Stimulated activated CD8-positive, alpha-beta memory T cell treated with anti-CD3 and anti-CD28 coated beads, Interleukin-4, amount 100 ng/mL, for 48 hours (primary cell): ENCODE data around the gene PPP1R36.

Source experiments
- DNase-seq: peaks from one replicate; pipeline ENCODE4 v3.0.0-alpha.2; 2020

The PPP1R36 gene

GRCh38 chr14:64572386-64573104, 22.8 kb downstream of the PPP1R36 start:
- no peak for DNase-seq

- no peak for DNase-seq
Observed at GRCh38 chr14:64573109-64573508, 23.3 kb downstream of the PPP1R36 start.

GRCh38 chr14:64574371-64575107, 24.8 kb downstream of the PPP1R36 start:
- no peak for DNase-seq

GRCh38 chr14:64577211-64577610, 27.4 kb downstream of the PPP1R36 start:
- no peak for DNase-seq

GRCh38 chr14:64580467-64580866, 30.7 kb downstream of the PPP1R36 start:
- DNase-seq = no peak

GRCh38 chr14:64581363-64581762, 31.6 kb downstream of the PPP1R36 start:
- DNase-seq = no peak

GRCh38 chr14:64581817-64582216, 32.1 kb downstream of the PPP1R36 start:
- no peak for DNase-seq

- no peak for DNase-seq
Observed at GRCh38 chr14:64584190-64584589, 34.4 kb downstream of the PPP1R36 start.

GRCh38 chr14:64591809-64592208, 42.0 kb downstream of the PPP1R36 start:
- no peak for DNase-seq

- no peak for DNase-seq
Observed at GRCh38 chr14:64594438-64594837, 44.7 kb downstream of the PPP1R36 start.

GRCh38 chr14:64598404-64598803, 48.6 kb downstream of the PPP1R36 start:
- no peak for DNase-seq

- DNase-seq = no peak
Observed at GRCh38 chr14:64601571-64601970, 51.8 kb downstream of the PPP1R36 start.

- no peak for DNase-seq
Observed at GRCh38 chr14:64602826-64603225, 53.1 kb downstream of the PPP1R36 start.

GRCh38 chr14:64604001-64604400, 54.2 kb downstream of the PPP1R36 start:
- DNase-seq = no peak

GRCh38 chr14:64604881-64605280, 55.1 kb downstream of the PPP1R36 start:
- DNase-seq = no peak

- DNase-seq = no peak
Observed at GRCh38 chr14:64605926-64606685, 56.3 kb downstream of the PPP1R36 start.

- no peak for DNase-seq
Observed at GRCh38 chr14:64610049-64610746, 60.4 kb downstream of the PPP1R36 start.

- no peak for DNase-seq
Observed at GRCh38 chr14:64611358-64612020, 61.7 kb downstream of the PPP1R36 start.

GRCh38 chr14:64612021-64612380, 62.2 kb downstream of the PPP1R36 start:
- DNase-seq = no peak

- DNase-seq = no peak
Observed at GRCh38 chr14:64612971-64613666, 63.4 kb downstream of the PPP1R36 start.

GRCh38 chr14:64614166-64614565, 64.4 kb downstream of the PPP1R36 start:
- DNase-seq = no peak

GRCh38 chr14:64614805-64615391, 65.1 kb downstream of the PPP1R36 start:
- no peak for DNase-seq
